ENCODE measurements around the gene PHGDH.

Gene PHGDH

GRCh38 chr1:119747451-119747850, 35.7 kb downstream of the PHGDH start:
- H3K4me3 ChIP-seq (replicated peaks; ENCODE audit: insufficient read depth, low read length), result no peak overlapping the region
- DNase-seq (ENCODE audit: low read depth in 1 of 2, low spot score in 1 of 2), result no peak
- H3K27me3 ChIP-seq (ENCODE audit: insufficient read depth, poor library complexity, severe bottlenecking), result no peaks in the 10 kb centered on the region
- H3K27ac ChIP-seq (replicated peaks), result no peak overlapping the region
- TF ChIP-seq GABPA (IDR thresholded peaks at IDR 0.05; ENCODE audit: low read depth) (no peak), POLR2AphosphoS5 (IDR thresholded peaks at IDR 0.05; ENCODE audit: low read depth) (no peak), REST (IDR thresholded peaks at IDR 0.05; ENCODE audit: insufficient replicate concordance, low read depth) (no peak), SPI1 (IDR thresholded peaks at IDR 0.05; ENCODE audit: borderline replicate concordance, low read depth) (no peak)
- TF ChIP-seq, protein P1, sequence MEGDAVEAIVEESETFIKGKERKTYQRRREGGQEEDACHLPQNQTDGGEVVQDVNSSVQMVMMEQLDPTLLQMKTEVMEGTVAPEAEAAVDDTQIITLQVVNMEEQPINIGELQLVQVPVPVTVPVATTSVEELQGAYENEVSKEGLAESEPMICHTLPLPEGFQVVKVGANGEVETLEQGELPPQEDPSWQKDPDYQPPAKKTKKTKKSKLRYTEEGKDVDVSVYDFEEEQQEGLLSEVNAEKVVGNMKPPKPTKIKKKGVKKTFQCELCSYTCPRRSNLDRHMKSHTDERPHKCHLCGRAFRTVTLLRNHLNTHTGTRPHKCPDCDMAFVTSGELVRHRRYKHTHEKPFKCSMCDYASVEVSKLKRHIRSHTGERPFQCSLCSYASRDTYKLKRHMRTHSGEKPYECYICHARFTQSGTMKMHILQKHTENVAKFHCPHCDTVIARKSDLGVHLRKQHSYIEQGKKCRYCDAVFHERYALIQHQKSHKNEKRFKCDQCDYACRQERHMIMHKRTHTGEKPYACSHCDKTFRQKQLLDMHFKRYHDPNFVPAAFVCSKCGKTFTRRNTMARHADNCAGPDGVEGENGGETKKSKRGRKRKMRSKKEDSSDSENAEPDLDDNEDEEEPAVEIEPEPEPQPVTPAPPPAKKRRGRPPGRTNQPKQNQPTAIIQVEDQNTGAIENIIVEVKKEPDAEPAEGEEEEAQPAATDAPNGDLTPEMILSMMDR (IDR thresholded peaks at IDR 0.05; ENCODE audit: insufficient read depth, low read length), result no peak

- peak in 1 of 2 experiments; percentile 13 for DNase-seq (ENCODE audit: low read depth in 1 of 2, low spot score in 1 of 2)
- no peaks in the 10 kb centered on the region for H3K27me3 ChIP-seq (ENCODE audit: insufficient read depth, poor library complexity, severe bottlenecking)
- H3K4me3 ChIP-seq (replicated peaks; ENCODE audit: insufficient read depth, low read length), result no peak overlapping the region
- no peak overlapping the region for H3K27ac ChIP-seq (replicated peaks)
- TF ChIP-seq GABPA (IDR thresholded peaks at IDR 0.05; ENCODE audit: low read depth) (no peak), SPI1 (IDR thresholded peaks at IDR 0.05; ENCODE audit: borderline replicate concordance, low read depth) (peak; percentile 65), REST (IDR thresholded peaks at IDR 0.05; ENCODE audit: insufficient replicate concordance, low read depth) (no peak), POLR2AphosphoS5 (IDR thresholded peaks at IDR 0.05; ENCODE audit: low read depth) (no peak)
- TF ChIP-seq, protein P1 (IDR thresholded peaks at IDR 0.05; ENCODE audit: insufficient read depth, low read length), result no peak
These were observed 36.3 kb downstream of the PHGDH start for GRCh38 chr1:119748040-119748439.

DNA sequence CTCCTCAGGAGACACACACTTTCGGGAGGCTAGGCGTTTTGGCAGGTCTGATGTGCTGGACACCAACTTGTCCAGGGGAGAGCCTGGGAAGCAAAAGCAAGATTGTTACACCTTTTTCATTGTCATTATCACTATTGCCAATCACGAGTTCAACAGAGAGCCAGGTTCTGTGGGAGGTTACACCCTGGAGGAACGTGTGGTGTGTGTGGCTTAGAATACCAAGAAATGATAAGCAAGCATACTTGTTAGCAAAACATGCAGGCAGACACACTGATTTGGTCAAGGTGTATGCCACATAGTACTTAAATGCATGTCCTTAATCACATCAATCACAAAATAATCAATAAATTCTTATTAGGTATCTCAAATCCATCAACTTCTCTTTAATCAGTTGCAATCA, 40.9 kb downstream of the PHGDH start:
- DNase-seq (ENCODE audit: low read depth in 1 of 2, low spot score in 1 of 2), result no peak
- H3K4me3 ChIP-seq (replicated peaks; ENCODE audit: insufficient read depth, low read length), result no peak overlapping the region
- no peak for TF ChIP-seq REST (IDR thresholded peaks at IDR 0.05; ENCODE audit: insufficient replicate concordance, low read depth)
- TF ChIP-seq POLR2AphosphoS5 (IDR thresholded peaks at IDR 0.05; ENCODE audit: low read depth), result no peak
- no peak for TF ChIP-seq SPI1 (IDR thresholded peaks at IDR 0.05; ENCODE audit: borderline replicate concordance, low read depth)
- TF ChIP-seq, protein P1 (IDR thresholded peaks at IDR 0.05; ENCODE audit: insufficient read depth, low read length), result no peak
- TF ChIP-seq GABPA (IDR thresholded peaks at IDR 0.05; ENCODE audit: low read depth), result no peak
- H3K27ac ChIP-seq (replicated peaks), result no peak overlapping the region
- no peaks in the 10 kb centered on the region for H3K27me3 ChIP-seq (ENCODE audit: insufficient read depth, poor library complexity, severe bottlenecking)

All from HL-60 (cell line).